Measurements from ENCODE around the gene STOX2. TPM values are rescaled to one million over a fixed set of nuclear protein-coding genes. Genes with fewer than 3 reads are reported as not detected.

The STOX2 gene
- total and polyA plus RNA-seq, 2 of the 13 experiments (the other 11 are each of a cell fraction or from before 2014, with no cell fraction given): 0.01 to 0.15 TPM

DNA sequence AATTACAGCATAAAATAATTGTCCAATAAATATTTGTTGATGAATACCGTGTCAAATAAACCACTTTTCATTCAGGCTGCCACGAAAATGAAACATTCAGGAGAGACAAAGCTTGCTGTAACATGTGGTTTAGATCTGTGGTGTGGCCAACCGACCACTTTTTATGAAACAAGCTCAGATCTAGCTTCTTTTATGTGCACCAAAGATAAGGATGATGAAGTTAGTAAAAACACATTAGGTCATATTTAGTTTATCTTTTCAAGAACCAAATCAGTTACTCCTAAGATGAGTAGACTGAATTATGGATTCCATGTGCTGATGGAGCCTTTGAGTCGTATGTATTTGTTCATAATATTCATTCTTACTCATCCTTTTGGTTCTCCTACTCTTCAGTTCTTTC lies 35.8 kb downstream of the STOX2 start:
- no peak for FAIRE-seq
- H4K20me1 ChIP-seq (ENCODE audit: insufficient read depth, low read length): no peaks in the 10 kb centered on the region
- in situ Hi-C loops (cut with HindIII; ENCODE audit: extremely low pct_ligation_motif_present, low pct_unique_long_range_greater_than_20kb) (no loop called here), intact Hi-C loops (cut with micrococcal nuclease; ENCODE audit: unreplicated experiment) (no loop called here)
- no peaks in the 10 kb centered on the region for H3K36me3 ChIP-seq (replicated peaks in 1 of 2; ENCODE audit: control insufficient read depth in 1 of 2, insufficient read depth in 2 of 2, low read length in 2 of 2)
- H3K27me3 ChIP-seq (ENCODE audit: control insufficient read depth in 1 of 2, insufficient read depth in 2 of 2, low read length in 2 of 2): no peaks in the 10 kb centered on the region
- H3K9ac ChIP-seq (ENCODE audit: insufficient read depth, low read depth, low read length): no peak overlapping the region
- H3K4me2 ChIP-seq (ENCODE audit: low read depth, low read length): no peak overlapping the region
- CTCF ChIA-PET (ENCODE audit: low intra/inter-chr PET ratio, low total read pairs): no interaction called here
- no peak for DNase-seq (ENCODE audit: low spot score)
- POLR2A ChIA-PET: no interaction called here
- H3K79me2 ChIP-seq (ENCODE audit: insufficient read depth, low read length): no peaks in the 10 kb centered on the region
- BruUV-seq (replicated peaks): no TSS peak
- WGBS (ENCODE audit: low lambda C conversion rate): 7% methylated on average over 4 of the region's 4 CpGs
- no peak overlapping the region for H2AFZ ChIP-seq (ENCODE audit: low read length)
- H3K4me3 ChIP-seq (replicated peaks in 1 of 3; ENCODE audit: insufficient read depth in 1 of 3, low read depth in 2 of 3, low read length in 3 of 3): no peak overlapping the region
- H3K4me1 ChIP-seq (ENCODE audit: insufficient read depth, low read length): no peaks in the 10 kb centered on the region
- no peak overlapping the region for H3K27ac ChIP-seq (ENCODE audit: extremely low read length, insufficient read depth, low read length)
- no peak for ATAC-seq
- no peaks in the 10 kb centered on the region for H3K9me3 ChIP-seq (ENCODE audit: low read length)
- no peak for TF ChIP-seq ZNF597 (CRISPR knock-in tag; IDR thresholded peaks at IDR 0.05)
- no peak for TF ChIP-seq AKAP8 (CRISPR knock-in tag; IDR thresholded peaks at IDR 0.05)
- no peak for TF ChIP-seq ZBTB8A (CRISPR knock-in tag; IDR thresholded peaks at IDR 0.05; ENCODE audit: borderline replicate concordance, low read depth)
- TF ChIP-seq KLF16 (CRISPR knock-in tag; IDR thresholded peaks at IDR 0.05): no peak
- TF ChIP-seq, protein P1, sequence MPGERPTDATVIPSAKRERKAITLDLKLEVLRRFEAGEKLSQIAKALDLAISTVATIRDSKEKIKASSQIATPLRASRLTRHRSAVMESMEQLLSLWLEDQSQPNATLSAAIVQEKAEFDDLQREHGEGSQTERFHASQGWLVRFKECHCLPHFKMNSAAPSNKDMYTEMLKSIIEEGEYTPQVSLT (CRISPR knock-in tag; IDR thresholded peaks at IDR 0.05; ENCODE audit: borderline replicate concordance, low read depth): no peak
- no peak for TF ChIP-seq WIZ (CRISPR knock-in tag; IDR thresholded peaks at IDR 0.05)
- TF ChIP-seq, protein P2, sequence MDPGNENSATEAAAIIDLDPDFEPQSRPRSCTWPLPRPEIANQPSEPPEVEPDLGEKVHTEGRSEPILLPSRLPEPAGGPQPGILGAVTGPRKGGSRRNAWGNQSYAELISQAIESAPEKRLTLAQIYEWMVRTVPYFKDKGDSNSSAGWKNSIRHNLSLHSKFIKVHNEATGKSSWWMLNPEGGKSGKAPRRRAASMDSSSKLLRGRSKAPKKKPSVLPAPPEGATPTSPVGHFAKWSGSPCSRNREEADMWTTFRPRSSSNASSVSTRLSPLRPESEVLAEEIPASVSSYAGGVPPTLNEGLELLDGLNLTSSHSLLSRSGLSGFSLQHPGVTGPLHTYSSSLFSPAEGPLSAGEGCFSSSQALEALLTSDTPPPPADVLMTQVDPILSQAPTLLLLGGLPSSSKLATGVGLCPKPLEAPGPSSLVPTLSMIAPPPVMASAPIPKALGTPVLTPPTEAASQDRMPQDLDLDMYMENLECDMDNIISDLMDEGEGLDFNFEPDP (CRISPR knock-in tag; conservative IDR thresholded peaks at IDR 0.05): no peak
- TF ChIP-seq ZNF292 (CRISPR knock-in tag; IDR thresholded peaks at IDR 0.05; ENCODE audit: borderline replicate concordance, low read depth): no peak
- TF ChIP-seq, protein P3, sequence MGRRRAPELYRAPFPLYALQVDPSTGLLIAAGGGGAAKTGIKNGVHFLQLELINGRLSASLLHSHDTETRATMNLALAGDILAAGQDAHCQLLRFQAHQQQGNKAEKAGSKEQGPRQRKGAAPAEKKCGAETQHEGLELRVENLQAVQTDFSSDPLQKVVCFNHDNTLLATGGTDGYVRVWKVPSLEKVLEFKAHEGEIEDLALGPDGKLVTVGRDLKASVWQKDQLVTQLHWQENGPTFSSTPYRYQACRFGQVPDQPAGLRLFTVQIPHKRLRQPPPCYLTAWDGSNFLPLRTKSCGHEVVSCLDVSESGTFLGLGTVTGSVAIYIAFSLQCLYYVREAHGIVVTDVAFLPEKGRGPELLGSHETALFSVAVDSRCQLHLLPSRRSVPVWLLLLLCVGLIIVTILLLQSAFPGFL (CRISPR knock-in tag; IDR thresholded peaks at IDR 0.05): no peak
- TF ChIP-seq, protein P4, sequence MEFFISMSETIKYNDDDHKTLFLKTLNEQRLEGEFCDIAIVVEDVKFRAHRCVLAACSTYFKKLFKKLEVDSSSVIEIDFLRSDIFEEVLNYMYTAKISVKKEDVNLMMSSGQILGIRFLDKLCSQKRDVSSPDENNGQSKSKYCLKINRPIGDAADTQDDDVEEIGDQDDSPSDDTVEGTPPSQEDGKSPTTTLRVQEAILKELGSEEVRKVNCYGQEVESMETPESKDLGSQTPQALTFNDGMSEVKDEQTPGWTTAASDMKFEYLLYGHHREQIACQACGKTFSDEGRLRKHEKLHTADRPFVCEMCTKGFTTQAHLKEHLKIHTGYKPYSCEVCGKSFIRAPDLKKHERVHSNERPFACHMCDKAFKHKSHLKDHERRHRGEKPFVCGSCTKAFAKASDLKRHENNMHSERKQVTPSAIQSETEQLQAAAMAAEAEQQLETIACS (CRISPR knock-in tag; IDR thresholded peaks at IDR 0.05): no peak
- TF ChIP-seq TEF (CRISPR knock-in tag; IDR thresholded peaks at IDR 0.05): no peak
- TF ChIP-seq CSRNP1 (CRISPR knock-in tag; IDR thresholded peaks at IDR 0.05): no peak
- TF ChIP-seq MLLT10 (CRISPR knock-in tag; IDR thresholded peaks at IDR 0.05): no peak
- no peak for TF ChIP-seq PRDM4 (CRISPR knock-in tag; IDR thresholded peaks at IDR 0.05; ENCODE audit: borderline replicate concordance)
